SJCRH30 (cell line): ENCODE results near the gene DENND1A. TPM values are rescaled to one million over a fixed set of nuclear protein-coding genes. Genes with fewer than 3 reads are reported as not detected.
A peak's percentile ranks its signal among the peaks of the same experiment; 100 is the strongest.

Experiments used
- DNase-seq, 2 experiments: peaks; one replicate each; pipeline ENCODE4 v3.0.0-alpha.2; 2015 to 2020
- H3K27ac ChIP-seq: fragments of 250-450 bp; sonication (Bioruptor Pico); 2 replicates; pipeline ENCODE4 v1.5.1; 2020; ENCODE audit warnings: mild to moderate bottlenecking, moderate library complexity
- H3K27me3 ChIP-seq: fragments of 250-450 bp; sonication (Bioruptor Pico); 2 replicates; pipeline ENCODE4 v1.5.1; 2020; ENCODE audit warnings: mild to moderate bottlenecking, moderate library complexity
- H3K36me3 ChIP-seq: fragments of 250-450 bp; sonication (Bioruptor Pico); 2 replicates; pipeline ENCODE4 v1.5.1; 2020; ENCODE audit warnings: mild to moderate bottlenecking, moderate library complexity
- H3K4me1 ChIP-seq: fragments of 250-450 bp; sonication (Bioruptor Pico); 2 replicates; pipeline ENCODE4 v1.5.1; 2020; ENCODE audit warnings: mild to moderate bottlenecking, moderate library complexity
- H3K4me3 ChIP-seq: fragments of 250-450 bp; sonication (Bioruptor Pico); 2 replicates; pipeline ENCODE4 v1.5.1; 2020; ENCODE audit warnings: mild to moderate bottlenecking, moderate library complexity
- H3K9me3 ChIP-seq: fragments of 250-450 bp; sonication (Bioruptor Pico); replicated peaks from 2 replicates; pipeline ENCODE4 v1.5.1; 2020; ENCODE audit warnings: mild to moderate bottlenecking, moderate library complexity
- total RNA-seq: library from RNA; depleted of rRNA; stranded (reverse); fragments of >200 nt; shearing (Covaris generic); gene quantifications from 2 replicates; pipeline ENCODE4 v1.2.3, GENCODE V29; 2014

Gene DENND1A
- total RNA-seq, 1 experiment from 2014 or later, result 41.3 TPM

GRCh38 chr9:123599781-123600180 lies 330.1 kb downstream of the DENND1A start:
- DNase-seq, result no peak
- H3K4me1 ChIP-seq, result no peaks in the 10 kb centered on the region
- H3K4me3 ChIP-seq, result no peak overlapping the region
- H3K9me3 ChIP-seq, result no peaks in the 10 kb centered on the region
- H3K36me3 ChIP-seq, result no peaks in the 10 kb centered on the region
- H3K27ac ChIP-seq, result no peak overlapping the region
- no peaks in the 10 kb centered on the region for H3K27me3 ChIP-seq

- no peak for DNase-seq
- H3K27me3 ChIP-seq, result no peaks in the 10 kb centered on the region
Observed at GRCh38 chr9:123597876-123598556, 331.9 kb downstream of the DENND1A start.

GRCh38 chr9:123597048-123597447 lies 332.9 kb downstream of the DENND1A start:
- Histone ChIP-seq H3K27me3 (no peaks in the 10 kb centered on the region), H3K27ac (no peak overlapping the region), H3K4me3 (no peak overlapping the region), H3K36me3 (no peaks in the 10 kb centered on the region), H3K4me1 (no peaks in the 10 kb centered on the region), H3K9me3 (no peaks in the 10 kb centered on the region)
- DNase-seq, result no peak

More at GRCh38 chr9:123597876-123598556, 331.9 kb downstream of the DENND1A start:
- H3K27ac ChIP-seq, result no peak overlapping the region
- H3K36me3 ChIP-seq, result no peaks in the 10 kb centered on the region
- no peak overlapping the region for H3K4me3 ChIP-seq
- H3K9me3 ChIP-seq, result no peaks in the 10 kb centered on the region
- H3K4me1 ChIP-seq, result no peaks in the 10 kb centered on the region

GRCh38 chr9:123591283-123591682 lies 338.6 kb downstream of the DENND1A start:
- Histone ChIP-seq H3K27me3 (no peaks in the 10 kb centered on the region), H3K4me3 (no peak overlapping the region), H3K27ac (no peak overlapping the region), H3K36me3 (no peaks in the 10 kb centered on the region), H3K4me1 (no peaks in the 10 kb centered on the region), H3K9me3 (no peaks in the 10 kb centered on the region)
- DNase-seq, result no peak

GRCh38 chr9:123590499-123590898 lies 339.4 kb downstream of the DENND1A start:
- no peak for DNase-seq
- Histone ChIP-seq H3K4me1 (no peaks in the 10 kb centered on the region), H3K4me3 (no peak overlapping the region)

GRCh38 chr9:123589361-123590239 lies 340.3 kb downstream of the DENND1A start:
- DNase-seq, result no peak
- Histone ChIP-seq H3K36me3 (no peaks in the 10 kb centered on the region), H3K27me3 (no peaks in the 10 kb centered on the region), H3K4me3 (no peak overlapping the region), H3K27ac (no peak overlapping the region), H3K4me1 (no peaks in the 10 kb centered on the region), H3K9me3 (no peaks in the 10 kb centered on the region)

More at GRCh38 chr9:123590499-123590898, 339.4 kb downstream of the DENND1A start:
- H3K27ac ChIP-seq, result no peak overlapping the region
- H3K9me3 ChIP-seq, result no peaks in the 10 kb centered on the region
- H3K27me3 ChIP-seq, result no peaks in the 10 kb centered on the region
- no peaks in the 10 kb centered on the region for H3K36me3 ChIP-seq

GRCh38 chr9:123586275-123586674 lies 343.7 kb downstream of the DENND1A start:
- Histone ChIP-seq H3K9me3 (no peaks in the 10 kb centered on the region), H3K4me3 (no peak overlapping the region), H3K4me1 (no peaks in the 10 kb centered on the region), H3K27me3 (no peaks in the 10 kb centered on the region), H3K27ac (no peak overlapping the region), H3K36me3 (no peaks in the 10 kb centered on the region)
- DNase-seq, result no peak

- Histone ChIP-seq H3K4me1 (no peaks in the 10 kb centered on the region), H3K4me3 (no peak overlapping the region), H3K36me3 (no peaks in the 10 kb centered on the region), H3K27me3 (no peaks in the 10 kb centered on the region), H3K27ac (no peak overlapping the region), H3K9me3 (no peaks in the 10 kb centered on the region)
- DNase-seq, result no peak
Observed at GRCh38 chr9:123584202-123585176, 345.4 kb downstream of the DENND1A start.

GRCh38 chr9:123583646-123584045 lies 346.3 kb downstream of the DENND1A start:
- Histone ChIP-seq H3K36me3 (no peaks in the 10 kb centered on the region; the same call in 1 of the 2 replicates), H3K4me3 (no peak overlapping the region), H3K27ac (no peak overlapping the region), H3K9me3 (no peaks in the 10 kb centered on the region), H3K4me1 (no peaks in the 10 kb centered on the region), H3K27me3 (no peaks in the 10 kb centered on the region)
- DNase-seq, result no peak

GRCh38 chr9:123571240-123571639 lies 358.7 kb downstream of the DENND1A start:
- no peak overlapping the region for H3K4me3 ChIP-seq
- H3K27me3 ChIP-seq, result no peaks in the 10 kb centered on the region
- H3K36me3 ChIP-seq, result no peaks in the 10 kb centered on the region
- no peaks in the 10 kb centered on the region; the same call in 1 of the 2 replicates for H3K9me3 ChIP-seq
- no peak for DNase-seq
- no peak overlapping the region for H3K27ac ChIP-seq
- H3K4me1 ChIP-seq, result peaks cover 4% of the 10 kb centered on the region; the same call in 1 of the 2 replicates

- DNase-seq, result peak; percentile 84 to 93
- Histone ChIP-seq H3K27ac (peak overlapping the region; percentile 15; the same call in 1 of the 2 replicates), H3K27me3 (no peaks in the 10 kb centered on the region), H3K4me1 (peaks cover 4% of the 10 kb centered on the region; the same call in 1 of the 2 replicates), H3K4me3 (peak overlapping the region; percentile 24), H3K36me3 (no peaks in the 10 kb centered on the region), H3K9me3 (no peaks in the 10 kb centered on the region)
Observed at GRCh38 chr9:123568691-123569688, 360.9 kb downstream of the DENND1A start.

- H3K36me3 ChIP-seq, result no peaks in the 10 kb centered on the region
- no peak for DNase-seq
- H3K27ac ChIP-seq, result no peak overlapping the region
- no peaks in the 10 kb centered on the region for H3K9me3 ChIP-seq
- H3K4me3 ChIP-seq, result no peak overlapping the region
- peaks cover 4% of the 10 kb centered on the region; the same call in 1 of the 2 replicates for H3K4me1 ChIP-seq
- no peaks in the 10 kb centered on the region for H3K27me3 ChIP-seq
Observed at GRCh38 chr9:123567013-123567412, 362.9 kb downstream of the DENND1A start.

- H3K27ac ChIP-seq, result no peak overlapping the region
- no peaks in the 10 kb centered on the region for H3K9me3 ChIP-seq
- H3K4me3 ChIP-seq, result no peak overlapping the region
- no peak for DNase-seq
- H3K27me3 ChIP-seq, result no peaks in the 10 kb centered on the region
- peaks cover 4% of the 10 kb centered on the region; the same call in 1 of the 2 replicates for H3K4me1 ChIP-seq
- H3K36me3 ChIP-seq, result no peaks in the 10 kb centered on the region
Observed at GRCh38 chr9:123564652-123565051, 365.3 kb downstream of the DENND1A start.
